Glutamatergic neuron (in vitro differentiated cells): ENCODE measurements around the gene PLA2G15. TPM values are rescaled to one million over a fixed set of nuclear protein-coding genes. Genes with fewer than 3 reads are reported as not detected.

Source experiments
- DNase-seq: peaks from one replicate; pipeline ENCODE4 v3.0.0; 2022
- H3K27ac Mint-ChIP-seq: one replicate; pipeline ENCODE4 v1.8.0; 2020; ENCODE audit warnings: mild to moderate bottlenecking, mixed read lengths, inconsistent platforms; ENCODE audit not compliant: unreplicated experiment
- H3K27me3 Mint-ChIP-seq: one replicate; pipeline ENCODE4 v1.8.0; 2020; ENCODE audit warnings: mild to moderate bottlenecking, moderate library complexity, mixed read lengths, inconsistent platforms; ENCODE audit not compliant: unreplicated experiment
- H3K36me3 Mint-ChIP-seq: one replicate; pipeline ENCODE4 v1.8.0; 2020; ENCODE audit warnings: mild to moderate bottlenecking, mixed read lengths, inconsistent platforms; ENCODE audit not compliant: unreplicated experiment
- H3K4me1 Mint-ChIP-seq: one replicate; pipeline ENCODE4 v1.8.0; 2020; ENCODE audit warnings: mild to moderate bottlenecking, low read depth, mixed read lengths, inconsistent platforms; ENCODE audit not compliant: unreplicated experiment
- H3K4me3 Mint-ChIP-seq: one replicate; pipeline ENCODE4 v1.8.0; 2020; ENCODE audit warnings: mild to moderate bottlenecking, mixed read lengths, inconsistent platforms; ENCODE audit not compliant: unreplicated experiment
- H3K9me3 Mint-ChIP-seq: one replicate; pipeline ENCODE4 v1.8.0; 2020; ENCODE audit warnings: mild to moderate bottlenecking, moderate library complexity, mixed read lengths, inconsistent platforms; ENCODE audit not compliant: unreplicated experiment
- CTCF ChIP-seq: fragments of 200-600 bp; sonication (generic); IDR thresholded peaks from one replicate; pipeline ENCODE4 v1.5.0; 2021; ENCODE audit not compliant: partially characterized antibody, unreplicated experiment
- total RNA-seq: library from RNA; stranded (reverse); fragmentation: NEBNext Ultra II Directional; extraction: Animal tissue kit (Norgen Biotek cat#: 25700); gene quantifications from one replicate; pipeline ENCODE4 v1.2.1, GENCODE V29; 2021; ENCODE audit not compliant: unreplicated experiment

Gene PLA2G15
- total RNA-seq, 1 donor from 2014 or later: 11.9 TPM

GRCh38 chr16:68235108-68235886, 9.9 kb upstream of the PLA2G15 start:
- peaks cover 8% of the 10 kb centered on the region for H3K27me3 Mint-ChIP-seq
- no peak for DNase-seq
- no peaks in the 10 kb centered on the region for H3K36me3 Mint-ChIP-seq
- TF ChIP-seq CTCF: no peak
- H3K4me3 Mint-ChIP-seq: peak overlapping the region; percentile 52
- no peak overlapping the region for H3K27ac Mint-ChIP-seq
- H3K9me3 Mint-ChIP-seq: peaks cover 2% of the 10 kb centered on the region
- H3K4me1 Mint-ChIP-seq: no peaks in the 10 kb centered on the region

- H3K9me3 Mint-ChIP-seq: peaks cover 2% of the 10 kb centered on the region
- DNase-seq: no peak
- no peaks in the 10 kb centered on the region for H3K4me1 Mint-ChIP-seq
- peaks cover 8% of the 10 kb centered on the region for H3K27me3 Mint-ChIP-seq
- H3K36me3 Mint-ChIP-seq: no peaks in the 10 kb centered on the region
- no peak for TF ChIP-seq CTCF
- peak within 1 kb of the TSS; percentile 90 for H3K4me3 Mint-ChIP-seq
- H3K27ac Mint-ChIP-seq: no peak within 1 kb of the TSS
These were observed 9.4 kb upstream of the PLA2G15 start, which contains the start of gene ESRP2 for GRCh38 chr16:68235887-68236136. Gene ESRP2 (minus strand): TSS chr16:68236127. CDS start chr16:68236045, 82 bp downstream.

GRCh38 chr16:68236137-68236825, 8.9 kb upstream of the PLA2G15 start:
- H3K36me3 Mint-ChIP-seq: no peaks in the 10 kb centered on the region
- TF ChIP-seq CTCF: no peak
- H3K4me3 Mint-ChIP-seq: peak overlapping the region; percentile 90
- peaks cover 8% of the 10 kb centered on the region for H3K27me3 Mint-ChIP-seq
- H3K4me1 Mint-ChIP-seq: no peaks in the 10 kb centered on the region
- no peak overlapping the region for H3K27ac Mint-ChIP-seq
- H3K9me3 Mint-ChIP-seq: peaks cover 2% of the 10 kb centered on the region
- DNase-seq: peak; percentile 21

- no peak overlapping the region for H3K27ac Mint-ChIP-seq
- peaks cover 8% of the 10 kb centered on the region for H3K27me3 Mint-ChIP-seq
These were observed 8.3 kb upstream of the PLA2G15 start for GRCh38 chr16:68236826-68237242.

More at GRCh38 chr16:68236826-68237242, 8.3 kb upstream of the PLA2G15 start:
- Mint-ChIP-seq H3K4me1 (no peaks in the 10 kb centered on the region), H3K4me3 (peak overlapping the region; percentile 90), H3K9me3 (peaks cover 2% of the 10 kb centered on the region), H3K36me3 (no peaks in the 10 kb centered on the region)
- TF ChIP-seq CTCF: no peak
- DNase-seq: peak; percentile 29
